Aortic smooth muscle cell (primary cell): ENCODE data around the gene FAM13C. TPM values are rescaled to one million over a fixed set of nuclear protein-coding genes. Genes with fewer than 3 reads are reported as not detected.

Source experiments
- total RNA-seq: library from RNA; depleted of rRNA; stranded (reverse); fragments of >200 nt; gene quantifications from 2 replicates; pipeline ENCODE4 v1.2.3, GENCODE V29; 2014

FAM13C gene
- 3.4 and 4.4 TPM in 2 replicates for total RNA-seq

DNA sequence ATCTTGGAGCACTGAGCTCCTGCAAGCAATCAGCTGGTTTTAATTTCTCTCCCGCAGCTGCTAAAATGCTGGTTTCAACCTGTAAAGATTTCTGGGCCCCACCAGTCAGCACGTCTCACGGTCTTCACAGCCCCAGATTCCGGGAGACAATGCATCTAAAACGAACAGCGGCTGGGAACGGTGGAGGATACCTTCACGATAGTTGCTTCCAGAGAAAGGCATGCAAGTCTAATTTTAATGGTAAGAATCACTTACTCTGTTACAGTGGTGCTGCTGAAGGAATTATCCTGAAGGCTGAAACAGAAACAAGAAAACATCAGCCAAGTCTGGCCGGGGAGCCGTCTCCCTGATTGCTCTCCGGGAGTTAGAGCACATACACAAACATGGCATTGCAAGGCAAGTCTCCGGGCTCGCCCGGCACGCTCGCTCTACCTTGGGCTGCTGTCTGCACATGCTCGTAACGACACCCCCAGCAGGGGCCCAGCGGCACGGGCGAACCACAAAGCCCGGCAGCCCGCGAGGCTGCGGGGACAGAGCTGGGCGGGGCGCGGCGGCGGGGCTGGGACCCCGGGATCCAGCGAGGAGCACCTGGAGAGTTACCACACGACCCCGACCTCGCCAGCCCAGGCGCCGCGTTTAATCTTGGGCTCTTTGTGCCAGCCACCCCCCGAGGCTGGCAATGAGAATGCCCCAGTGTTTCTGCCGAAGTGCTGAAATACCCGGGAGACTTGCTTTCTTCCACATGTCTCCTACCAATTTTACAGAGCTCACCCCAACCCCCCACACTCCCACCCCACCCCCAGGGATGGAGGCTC lies at the start of gene FAM13C:
Gene FAM13C, minus strand, starts transcription at position 406 of the 815 bp plus-strand sequence. Its CDS starts 89 bp downstream, at position 317.

Other genes starting within 250 kb of the FAM13C start
- under 0.01 and 0.25 TPM in 2 replicates for gene PHYHIPL, start 185.9 kb downstream of the FAM13C start, total RNA-seq